Stimulated activated CD4-positive, alpha-beta T cell treated with anti-CD3 and anti-CD28 coated beads, Interleukin-4, amount 100 ng/mL, for 1 hour (primary cell): ENCODE data around the gene APRT.
A peak's percentile ranks its signal among the peaks of the same experiment; 100 is the strongest.

Source experiments
- DNase-seq: peaks from one replicate; pipeline ENCODE4 v3.0.0-alpha.2; 2020

APRT gene

DNA sequence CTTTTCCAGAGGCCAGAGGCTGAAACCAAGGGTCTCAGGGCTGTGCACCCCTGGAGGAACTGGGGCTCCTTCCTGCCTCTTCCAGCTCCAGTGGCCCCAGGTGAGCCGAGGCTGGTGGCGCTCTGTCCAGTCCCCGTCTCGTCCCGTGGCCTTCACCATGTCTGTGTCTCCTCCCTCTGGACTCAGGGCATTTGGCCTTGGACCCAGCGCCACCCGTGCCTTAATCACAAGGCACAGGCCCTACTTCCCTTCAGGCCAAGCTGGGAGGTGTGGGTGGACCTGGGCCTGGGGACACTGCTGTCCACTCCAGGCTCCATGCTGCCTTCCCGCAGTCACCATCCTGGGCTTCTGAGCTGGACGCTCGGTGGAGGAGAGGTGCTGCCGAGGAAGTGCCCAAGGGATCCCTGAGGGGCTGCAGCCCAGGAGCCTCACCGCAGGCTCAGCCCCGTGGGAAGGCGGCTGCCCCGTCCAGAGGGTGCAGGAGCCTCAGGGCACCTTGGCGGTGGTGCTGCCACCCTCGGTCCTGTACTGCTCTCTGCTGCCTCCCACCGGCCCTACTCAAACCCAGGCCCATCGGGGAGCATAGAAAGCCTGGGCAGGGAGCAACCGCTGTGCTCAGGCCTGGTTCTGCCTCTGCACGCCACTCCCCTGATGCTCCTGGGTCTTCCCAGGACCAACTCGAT, 9.6 kb upstream of the APRT start:
- no peak for DNase-seq

DNA sequence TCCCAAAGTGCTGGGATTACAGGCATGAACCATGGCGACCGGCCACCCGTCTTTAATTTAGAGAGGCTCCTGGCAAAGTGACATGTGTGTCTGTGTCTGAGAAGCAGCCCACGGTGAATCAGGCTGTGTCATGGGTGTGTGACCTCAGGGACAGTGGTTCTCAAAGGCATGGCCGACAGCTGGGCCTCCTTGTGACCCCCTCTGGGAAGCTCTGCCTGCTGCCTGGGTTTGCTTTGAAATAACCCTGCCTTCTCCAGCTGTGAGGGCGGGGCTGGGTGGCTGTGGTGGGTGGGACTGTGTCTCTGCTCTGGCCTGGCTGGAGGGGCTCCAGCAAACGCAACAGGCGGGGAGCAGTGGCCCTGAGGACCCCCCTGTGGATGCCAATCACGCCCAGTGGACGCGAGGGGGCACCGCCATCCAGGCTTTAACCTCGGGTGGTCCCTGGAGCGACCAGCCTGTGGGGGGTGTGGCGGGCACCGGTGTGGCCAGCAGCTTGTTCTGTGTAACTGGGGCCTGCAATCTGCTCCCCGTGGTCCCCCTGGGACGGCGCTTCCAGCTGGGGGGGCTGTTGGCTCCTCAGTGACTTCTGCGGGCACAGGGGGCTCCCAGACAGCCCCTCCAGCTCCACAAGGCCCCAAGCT, 8.8 kb upstream of the APRT start:
- DNase-seq = no peak

DNA sequence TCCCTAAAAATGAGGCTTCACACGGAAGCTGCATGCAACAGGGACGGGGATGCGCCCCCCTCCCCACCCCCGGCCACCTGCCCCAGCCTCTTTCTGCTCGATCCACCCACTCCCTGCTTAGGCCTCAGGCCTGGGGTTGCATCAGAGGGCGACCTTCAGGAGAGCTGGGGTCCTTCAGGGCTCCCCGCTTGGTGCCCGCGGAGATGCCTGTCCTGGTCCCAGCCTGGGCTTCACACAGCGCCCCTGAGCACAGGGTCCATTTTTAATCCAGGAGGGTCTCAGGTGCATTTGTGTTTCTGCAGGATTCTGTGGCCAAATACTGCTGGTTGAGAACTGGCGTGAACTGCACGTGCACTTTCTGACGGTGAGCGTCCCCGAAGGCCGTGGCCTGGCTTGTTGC, 7.4 kb upstream of the APRT start:
- no peak for DNase-seq

DNA sequence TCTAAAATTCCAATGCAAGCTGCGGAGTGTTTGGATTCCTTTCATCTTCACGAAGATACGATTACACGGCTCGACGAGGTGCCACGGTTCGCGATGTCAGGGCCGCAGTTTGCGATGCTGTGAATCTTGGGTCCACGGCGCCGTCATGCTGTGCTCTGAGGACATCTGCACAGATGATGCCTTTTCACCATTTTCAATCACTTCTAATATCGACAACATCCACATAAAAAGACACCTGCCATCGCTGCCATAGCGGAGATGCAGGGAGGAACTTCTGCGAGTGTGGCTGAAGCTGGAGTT, 6.8 kb upstream of the APRT start:
- DNase-seq = no peak

- DNase-seq = no peak
Observed at GRCh38 chr16:88817785-88818574, 6.3 kb upstream of the APRT start.

- no peak for DNase-seq
Observed at GRCh38 chr16:88816736-88817535, 5.2 kb upstream of the APRT start.

DNA sequence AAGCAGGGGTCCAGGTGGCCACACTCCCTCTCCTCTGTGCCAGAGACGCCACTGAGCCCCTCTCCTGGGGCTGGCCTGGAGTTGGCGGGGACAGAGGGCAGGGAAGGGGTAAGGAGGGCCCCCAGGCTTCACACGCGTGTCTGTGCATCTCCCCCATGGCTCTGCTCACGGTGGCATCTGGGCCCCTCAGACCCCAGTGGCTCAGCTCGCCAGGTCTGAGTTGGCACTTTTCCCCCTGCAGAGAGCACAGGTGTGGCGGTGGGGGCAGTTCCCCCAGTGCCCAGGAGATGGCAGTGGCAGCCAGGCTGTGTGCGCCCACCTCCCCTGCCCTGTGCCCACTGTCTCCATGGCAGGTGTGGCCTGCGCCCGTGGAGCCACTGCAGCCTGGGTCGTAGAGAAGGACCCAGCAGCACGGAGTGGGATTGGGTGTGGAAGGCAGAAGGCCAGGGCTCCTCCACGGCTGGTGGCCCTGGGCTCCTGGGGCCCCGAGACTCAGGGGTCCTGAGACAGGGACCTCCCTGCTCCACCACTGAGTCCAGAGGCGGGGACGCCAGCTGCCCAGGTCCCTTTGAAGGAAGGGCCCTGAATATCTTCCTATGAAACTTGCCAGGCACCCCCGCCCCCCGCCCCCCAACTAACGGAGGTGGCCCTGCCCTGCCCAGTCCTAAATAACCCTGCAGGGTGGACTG, 4.3 kb upstream of the APRT start:
- peak; percentile 69 for DNase-seq

DNA sequence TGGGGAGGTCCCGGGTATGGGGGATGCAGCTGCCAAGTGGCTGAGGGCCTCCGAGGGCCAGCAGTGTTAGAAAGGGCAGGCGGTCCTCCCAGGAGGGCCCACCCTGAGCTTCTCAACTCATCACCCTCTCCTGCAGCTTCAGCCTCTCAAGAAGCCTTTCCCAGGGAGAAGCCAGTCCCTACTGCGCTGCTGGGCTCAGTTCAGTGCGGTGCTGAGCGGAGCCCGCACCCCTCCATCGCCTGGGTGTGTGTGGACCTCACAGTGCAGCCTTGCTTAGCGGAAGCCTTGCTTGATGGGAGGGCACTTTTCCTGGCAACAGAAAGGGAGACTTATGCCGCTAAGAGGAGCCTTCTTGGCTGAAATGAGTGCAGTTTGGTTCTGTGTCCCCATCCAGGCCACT, 3.5 kb upstream of the APRT start:
- DNase-seq = no peak

GRCh38 chr16:88814144-88814502, 2.4 kb upstream of the APRT start:
- no peak for DNase-seq

GRCh38 chr16:88813269-88814143, 1.8 kb upstream of the APRT start:
- no peak for DNase-seq

DNA sequence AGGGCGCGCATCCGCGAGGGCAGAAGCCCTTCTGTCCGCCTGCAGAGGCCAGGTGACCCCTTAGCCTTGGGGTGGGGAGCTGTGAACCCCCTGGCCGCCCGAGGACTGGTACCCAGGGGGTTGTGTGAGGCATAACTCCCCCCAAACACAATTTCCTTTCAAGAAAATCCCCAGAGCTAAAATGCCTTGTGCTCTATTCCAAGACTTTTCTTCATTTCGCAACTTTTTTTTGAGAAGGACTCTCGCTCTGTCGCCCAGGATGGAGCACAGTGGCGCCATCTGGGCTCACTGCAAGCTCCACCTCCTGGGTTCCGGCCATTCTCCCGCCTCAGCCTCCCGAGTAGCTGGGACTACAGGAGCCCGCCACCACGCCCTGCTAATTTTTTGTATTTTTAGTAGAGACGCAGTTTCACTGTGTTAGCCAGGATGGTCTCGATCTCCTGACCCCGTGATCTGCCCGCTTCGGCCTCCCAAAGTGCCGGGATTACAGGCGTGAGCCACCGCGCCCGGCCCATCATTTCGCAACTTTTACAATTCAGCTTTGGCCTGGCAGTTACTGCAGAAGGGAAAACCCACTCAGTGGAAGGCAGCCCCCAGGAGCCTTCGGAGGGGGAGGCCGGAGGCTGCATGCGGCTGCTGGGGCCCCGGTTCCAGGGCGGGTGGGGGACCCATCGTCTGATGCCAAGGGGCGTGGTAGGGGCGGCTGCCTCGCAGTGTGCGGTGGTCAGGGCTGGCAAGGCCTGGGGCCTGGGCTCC, 963 bp upstream of the APRT start:
- no peak for DNase-seq

DNA sequence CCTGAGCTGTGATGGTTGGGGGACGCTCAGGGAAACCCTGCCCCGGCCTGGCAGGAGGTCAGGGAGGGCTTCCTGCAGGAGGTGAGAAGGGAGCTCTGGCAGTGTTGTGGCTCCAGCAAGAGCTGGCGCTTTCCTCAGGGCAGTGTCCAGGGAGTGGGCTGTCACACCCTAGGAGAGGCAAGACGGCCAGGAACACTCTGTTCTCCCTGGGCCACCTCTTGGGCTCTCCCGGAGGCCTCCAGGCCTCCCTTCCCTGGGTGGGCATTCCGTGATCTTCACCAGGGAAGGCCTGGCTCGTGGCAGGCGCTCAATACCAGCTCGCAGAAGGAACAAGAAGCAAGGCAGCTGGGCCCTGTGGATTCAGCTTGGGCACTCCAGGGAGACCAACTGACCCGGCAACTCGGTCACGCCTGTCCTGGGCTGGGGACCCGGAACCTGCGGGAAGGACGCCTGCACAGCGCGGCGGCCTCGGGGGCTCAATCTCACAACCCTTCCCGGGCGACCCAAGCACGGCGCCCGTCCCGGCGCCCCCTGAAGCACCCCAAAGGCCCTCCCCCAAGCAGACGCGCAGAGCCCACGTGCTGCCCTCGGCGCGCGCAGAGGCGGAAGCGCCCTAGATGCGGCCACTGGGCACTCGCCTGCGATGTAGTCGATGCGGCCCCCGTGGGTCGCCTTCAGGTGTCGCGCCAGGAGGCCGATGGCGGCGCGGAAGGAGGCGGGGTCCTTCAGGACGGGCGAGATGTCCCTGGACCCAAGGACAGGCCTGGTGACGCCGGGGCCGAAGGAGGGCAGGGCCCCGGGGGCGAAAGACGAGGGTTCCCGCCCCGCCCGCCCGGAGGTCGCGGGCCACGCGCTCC, 588 bp downstream of the APRT start:
- peak; percentile 72 for DNase-seq

DNA sequence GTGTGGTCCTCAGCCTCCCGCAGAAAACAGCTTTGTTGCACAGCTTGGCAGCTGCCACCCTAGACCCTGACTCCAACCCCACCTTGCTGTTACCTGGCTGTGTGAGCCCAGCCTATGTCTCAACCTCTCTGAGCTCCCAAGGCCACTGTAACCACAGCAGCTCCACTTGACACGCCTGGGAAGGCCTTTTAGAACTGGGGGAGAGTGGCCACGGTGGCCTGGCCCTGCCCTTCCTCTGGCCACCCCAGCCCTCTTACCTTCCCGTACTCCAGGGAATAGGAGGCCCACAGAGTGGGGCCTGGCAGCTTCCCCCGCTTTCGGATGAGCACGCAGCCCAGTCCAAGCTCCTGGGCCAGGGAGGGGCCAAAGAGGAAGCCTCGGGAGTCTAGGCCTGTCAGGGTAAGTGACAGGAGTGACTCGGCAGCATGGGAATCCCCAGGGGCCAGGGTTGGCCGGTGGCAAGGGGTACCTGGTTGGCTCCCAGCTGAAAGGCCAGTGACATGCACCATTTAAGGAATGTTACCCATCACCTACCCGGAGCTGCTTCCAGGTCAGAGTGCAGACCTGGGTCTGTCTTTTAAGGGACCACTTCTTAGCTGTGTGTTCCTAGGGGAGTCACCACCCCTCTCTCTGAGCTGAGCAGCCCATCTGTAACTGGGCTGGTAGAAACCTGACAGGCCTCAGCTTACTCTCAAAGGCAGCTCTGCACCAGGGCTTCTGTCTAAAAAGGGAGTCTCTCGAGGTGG, 1.4 kb downstream of the APRT start:
- DNase-seq = peak; percentile 46

GRCh38 chr16:88809676-88810165, 2.0 kb downstream of the APRT start:
- DNase-seq = no peak

GRCh38 chr16:88809068-88809675, 2.6 kb downstream of the APRT start:
- DNase-seq = no peak

GRCh38 chr16:88807626-88808453, 3.9 kb downstream of the APRT start:
- no peak for DNase-seq

DNA sequence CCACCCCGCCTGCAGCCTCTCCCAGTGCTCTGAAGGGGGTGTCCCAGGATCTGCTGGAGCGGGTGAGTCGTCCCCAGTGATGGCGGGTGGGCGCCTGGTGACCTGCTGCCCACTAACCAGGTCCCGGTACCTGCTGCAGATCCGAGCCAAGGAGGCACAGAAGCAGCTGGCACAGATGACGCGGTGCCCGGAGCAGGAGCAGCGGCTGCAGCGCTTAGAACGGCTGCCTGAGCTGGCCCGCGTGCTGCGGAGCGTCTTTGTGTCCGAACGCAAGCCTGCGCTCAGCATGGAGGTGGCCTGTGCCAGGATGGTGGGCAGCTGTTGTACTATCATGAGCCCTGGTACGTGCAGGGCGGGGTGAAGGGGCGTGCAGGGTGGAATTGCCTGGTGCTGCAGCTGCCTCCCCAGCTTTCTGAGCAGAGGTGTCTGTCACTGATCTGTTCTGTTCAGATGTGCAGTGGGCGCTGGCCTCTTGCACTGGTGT, 4.5 kb downstream of the APRT start:
- DNase-seq = peak; percentile 22
